ENCODE results near the gene GSG1L2. TPM values are rescaled to one million over a fixed set of nuclear protein-coding genes. Genes with fewer than 3 reads are reported as not detected.
"Not testable (repeated sequence)": the region's sequence is repeated elsewhere in the genome, so short reads cannot be mapped to it uniquely, and the experiment has no call there.

GSG1L2 gene
- total RNA-seq, 1 donor from 2014 or later, result not detected

- no peak for DNase-seq (ENCODE audit: low spot score)
These were observed 31.6 kb downstream of the GSG1L2 start for GRCh38 chr17:9790316-9790715.

- no peak for DNase-seq (ENCODE audit: low spot score)
These were observed 33.3 kb downstream of the GSG1L2 start for GRCh38 chr17:9788601-9789000.

GRCh38 chr17:9784544-9784943 is 37.3 kb downstream of the GSG1L2 start:
- no peak for DNase-seq (ENCODE audit: low spot score)

- not testable (repeated sequence) for DNase-seq (ENCODE audit: low spot score)
These were observed 38.4 kb downstream of the GSG1L2 start for GRCh38 chr17:9783465-9783864.

GRCh38 chr17:9783050-9783449 is 38.8 kb downstream of the GSG1L2 start:
- no peak for DNase-seq (ENCODE audit: low spot score)

- DNase-seq (ENCODE audit: low spot score), result no peak
These were observed 41.3 kb downstream of the GSG1L2 start for GRCh38 chr17:9780552-9780951.

- DNase-seq (ENCODE audit: low spot score), result no peak
These were observed 45.0 kb downstream of the GSG1L2 start for GRCh38 chr17:9776911-9777310.

GRCh38 chr17:9772658-9773057 is 49.2 kb downstream of the GSG1L2 start:
- no peak for DNase-seq (ENCODE audit: low spot score)

GRCh38 chr17:9771465-9771864 is 50.4 kb downstream of the GSG1L2 start:
- DNase-seq (ENCODE audit: low spot score), result no peak

- DNase-seq (ENCODE audit: low spot score), result no peak
These were observed 52.7 kb downstream of the GSG1L2 start for GRCh38 chr17:9769036-9769695.

GRCh38 chr17:9768381-9768934 is 53.4 kb downstream of the GSG1L2 start:
- DNase-seq (ENCODE audit: low spot score), result no peak

GRCh38 chr17:9767432-9767991 is 54.4 kb downstream of the GSG1L2 start:
- DNase-seq (ENCODE audit: low spot score), result no peak

- no peak for DNase-seq (ENCODE audit: low spot score)
These were observed 54.9 kb downstream of the GSG1L2 start for GRCh38 chr17:9766970-9767369.

GRCh38 chr17:9765322-9765721 is 56.6 kb downstream of the GSG1L2 start:
- DNase-seq (ENCODE audit: low spot score), result no peak

GRCh38 chr17:9763643-9764042 is 58.2 kb downstream of the GSG1L2 start:
- no peak for DNase-seq (ENCODE audit: low spot score)

GRCh38 chr17:9760266-9760665 is 61.6 kb downstream of the GSG1L2 start:
- no peak for DNase-seq (ENCODE audit: low spot score)

- DNase-seq (ENCODE audit: low spot score), result no peak
These were observed 66.8 kb downstream of the GSG1L2 start for GRCh38 chr17:9755083-9755482.

Other genes starting within 250 kb of the GSG1L2 start
- gene STX8, start 246.3 kb downstream of the GSG1L2 start, total RNA-seq, result 75.9 TPM
- not detected for gene CFAP52, start 245.4 kb downstream of the GSG1L2 start, total RNA-seq
- gene USP43, start 176.6 kb downstream of the GSG1L2 start, total RNA-seq, result 7.6 TPM
- gene DHRS7C, start 30.5 kb downstream of the GSG1L2 start, total RNA-seq, result not detected
- gene GLP2R, start 3.8 kb upstream of the GSG1L2 start, total RNA-seq, result 0.10 TPM
- not detected for gene RCVRN, start 83.2 kb upstream of the GSG1L2 start, total RNA-seq

All from ureter (tissue), 1 donor.